HCT116 (cell line): ENCODE measurements around the gene OSTF1. TPM values are rescaled to one million over a fixed set of nuclear protein-coding genes. Genes with fewer than 3 reads are reported as not detected.

Experiments used
- ATAC-seq: fragments of 200-7000 bp; cut with Tn5 transposase; 2 replicates; pipeline ENCODE4 v1.9.1; 2020; ENCODE audit warnings: mild to moderate bottlenecking, moderate library complexity
- BruUV-seq: library from RNA; stranded (reverse); fragments of 400-500 nt; replicated peaks from 2 replicates; lab custom pipeline; 2021; lab: Mats Ljungman, UMichigan
- CTCF ChIA-PET: fragments of 300-600 bp; sonication (Branson Sonifier 250); formaldehyde crosslinking; loops from one replicate; lab custom pipeline; 2021; ENCODE audit warnings: antibody characterized with exemption; lab: Charles Lee
- POLR2A ChIA-PET: fragments of 300-600, 350-600 bp; sonication (Branson Sonifier 250); formaldehyde crosslinking; loops from one replicate; lab custom pipeline; 2021; ENCODE audit warnings: antibody characterized with exemption; lab: Charles Lee
- RAD21 ChIA-PET, 2 experiments: fragments of 300-600 bp; sonication (Branson Sonifier 250); formaldehyde crosslinking; loops; one replicate each; lab custom pipeline; 2023; ENCODE audit warnings: low total read pairs in 2 of 2; ENCODE audit not compliant: uncharacterized antibody in 2 of 2, unreplicated experiment in 2 of 2, low non-redundant PET in 1 of 2; lab: Charles Lee
- DNase-seq: peaks from one replicate; pipeline ENCODE4 v3.0.0-alpha.2; 2010; ENCODE audit warnings: low read depth, low spot score
- H2AFZ ChIP-seq: fragments of 200-600 bp; shearing (Covaris generic), sonication (generic); 2 replicates; pipeline ENCODE4 v1.6.1; 2017; ENCODE audit warnings: low read depth, mixed run types, mixed read lengths, antibody characterized with exemption, low read length; ENCODE audit not compliant: poor library complexity, severe bottlenecking
- H3K27ac ChIP-seq: 2 replicates; pipeline ENCODE4 v1.5.1; 2012; ENCODE audit warnings: low read depth, low read length
- H3K27me3 ChIP-seq: fragments of 200-600 bp; sonication (generic); 2 replicates; pipeline ENCODE4 v1.6.1; 2016; ENCODE audit warnings: mixed run types, low read length, mixed read lengths; ENCODE audit not compliant: insufficient read depth
- H3K36me3 ChIP-seq, 2 experiments: fragments of 200-500 bp in 1 of 2; fragments of 200-600 bp in 1 of 2; sonication (Bioruptor generic) in 1 of 2; sonication (generic) in 1 of 2; 2 replicates each; pipeline versions ENCODE4 v1.5.1 to v1.6.1; 2014 to 2016; ENCODE audit warnings: low read length in 2 of 2, inconsistent platforms in 1 of 2, mixed read lengths in 1 of 2, mixed run types in 1 of 2; ENCODE audit not compliant: insufficient read depth in 2 of 2, control insufficient read depth in 1 of 2
- H3K4me1 ChIP-seq, 2 experiments: fragments of 200-600 bp in 1 of 2; sonication (generic) in 1 of 2; 2 replicates each; pipeline versions ENCODE4 v1.5.1 to v1.6.1; 2012 to 2017; ENCODE audit warnings: low read length in 2 of 2, inconsistent platforms in 1 of 2, mild to moderate bottlenecking in 1 of 2, mixed read lengths in 1 of 2, mixed run types in 1 of 2, moderate library complexity in 1 of 2; ENCODE audit not compliant: insufficient read depth in 2 of 2, control insufficient read depth in 1 of 2
- H3K4me2 ChIP-seq: fragments of 200-600 bp; sonication (generic); 2 replicates; pipeline ENCODE4 v1.6.1; 2017; ENCODE audit warnings: mixed run types, low read length, mixed read lengths
- H3K4me3 ChIP-seq, 2 experiments: fragments of 200-600 bp in 1 of 2; sonication (generic) in 1 of 2; replicated peaks in 1 of 2; 2 replicates each; pipeline ENCODE4 v1.5.1; 2011 to 2016; ENCODE audit warnings: low read length in 2 of 2, control low read depth in 1 of 2, low read depth in 1 of 2, mild to moderate bottlenecking in 1 of 2, mixed read lengths in 1 of 2, mixed run types in 1 of 2
- H3K79me2 ChIP-seq: fragments of 200-600 bp; sonication (generic); 2 replicates; pipeline ENCODE4 v1.6.1; 2017; ENCODE audit warnings: mild to moderate bottlenecking, mixed run types, low read length, moderate library complexity, mixed read lengths; ENCODE audit not compliant: insufficient read depth
- H3K9ac ChIP-seq: fragments of 200-600 bp; sonication (generic); 2 replicates; pipeline ENCODE4 v1.6.1; 2016; ENCODE audit warnings: low read length, mixed read lengths
- H3K9me2 ChIP-seq: fragments of 200-600 bp; sonication (generic), shearing (Covaris generic); 2 replicates; pipeline ENCODE4 v1.6.1; 2017; ENCODE audit warnings: mixed run types, mild to moderate bottlenecking, moderate library complexity; ENCODE audit not compliant: insufficient read depth
- H3K9me3 ChIP-seq, 2 experiments: fragments of 200-500 bp in 1 of 2; fragments of 200-600 bp in 1 of 2; sonication (Bioruptor generic) in 1 of 2; sonication (generic) in 1 of 2; 2 replicates each; pipeline ENCODE4 v1.6.1; 2014 to 2017; ENCODE audit warnings: low read length in 2 of 2, mixed read lengths in 2 of 2, inconsistent platforms in 1 of 2, low read depth in 1 of 2, mild to moderate bottlenecking in 1 of 2, mixed run types in 1 of 2, moderate library complexity in 1 of 2; ENCODE audit not compliant: control insufficient read depth in 1 of 2, insufficient read depth in 1 of 2
- H4K20me1 ChIP-seq: fragments of 200-600 bp; sonication (generic), shearing (Covaris generic); 2 replicates; pipeline ENCODE4 v1.6.1; 2017; ENCODE audit warnings: mixed run types, mild to moderate bottlenecking, moderate library complexity; ENCODE audit not compliant: insufficient read depth
- CBX3 ChIP-seq: IDR thresholded peaks from 2 replicates; pipeline ENCODE4 v1.6.1; 2012; ENCODE audit warnings: low read depth
- CEBPB ChIP-seq: IDR thresholded peaks from 2 replicates; pipeline ENCODE4 v1.6.1; 2012; ENCODE audit warnings: low read depth
- ELF1 ChIP-seq: IDR thresholded peaks from 2 replicates; pipeline ENCODE4 v1.6.1; 2012; ENCODE audit warnings: low read depth, borderline replicate concordance
- EZH2phosphoT487 ChIP-seq: fragments of 200-600 bp; IDR thresholded peaks from 2 replicates; pipeline ENCODE4 v1.6.1; 2018; ENCODE audit warnings: antibody characterized with exemption, borderline replicate concordance
- JUND ChIP-seq: IDR thresholded peaks from 2 replicates; pipeline ENCODE4 v1.6.1; 2012
- POLR2A ChIP-seq: IDR thresholded peaks from 2 replicates; pipeline ENCODE4 v1.7.0; 2011; ENCODE audit warnings: borderline replicate concordance; ENCODE audit not compliant: insufficient read depth, insufficient read length; ENCODE audit errors: extremely low read depth
- POLR2AphosphoS5 ChIP-seq: IDR thresholded peaks from 2 replicates; pipeline ENCODE4 v1.6.1; 2011; ENCODE audit warnings: mild to moderate bottlenecking, low read depth, low read length, moderate library complexity
- SP1 ChIP-seq: IDR thresholded peaks from 2 replicates; pipeline ENCODE4 v1.6.1; 2012; ENCODE audit warnings: low read depth
- SRF ChIP-seq: IDR thresholded peaks from 2 replicates; pipeline ENCODE4 v1.6.1; 2012; ENCODE audit warnings: low read depth
- YY1 ChIP-seq: IDR thresholded peaks from 2 replicates; pipeline ENCODE4 v1.6.1; 2011; ENCODE audit warnings: low read length, low read depth, moderate library complexity, mild to moderate bottlenecking; ENCODE audit not compliant: insufficient replicate concordance; ENCODE audit errors: extremely low read depth
- ZFX ChIP-seq: fragments of 450-650 bp; IDR thresholded peaks from 2 replicates; pipeline ENCODE4 v1.6.1; 2017
- ZNF274 ChIP-seq: fragments of 200-500 bp; sonication (Bioruptor generic); IDR thresholded peaks from 2 replicates; pipeline ENCODE4 v1.6.1; 2014; ENCODE audit warnings: mild to moderate bottlenecking, low read depth, low read length, inconsistent platforms
- intact Hi-C: fragments of 100-400 bp; cut with micrococcal nuclease; formaldehyde crosslinking; loops from 2 replicates; pipeline ENCODE4 v1.10.0; 2022
- total RNA-seq: library from RNA; stranded (reverse); gene quantifications from one replicate; pipeline ENCODE4 v1.2.1, GENCODE V29; 2021; ENCODE audit not compliant: unreplicated experiment
- TF ChIP-seq, protein P1 (sequence below): IDR thresholded peaks from 2 replicates; pipeline ENCODE4 v1.6.1; 2012
- TF ChIP-seq, protein P2 (sequence below), 3 experiments: fragments of 200-600 bp in 1 of 3; sonication (generic) in 1 of 3; IDR thresholded peaks in 2 of 3; conservative IDR thresholded peaks in 1 of 3; 2 replicates each; pipeline ENCODE4 v1.5.1; 2012 to 2017; ENCODE audit warnings: low read depth in 2 of 3, low read length in 2 of 3, antibody characterized with exemption in 1 of 3, borderline replicate concordance in 1 of 3, control low read depth in 1 of 3, mild to moderate bottlenecking in 1 of 3, mixed read lengths in 1 of 3, mixed run types in 1 of 3, moderate library complexity in 1 of 3; ENCODE audit not compliant: insufficient read depth in 1 of 3

The OSTF1 gene
- total RNA-seq, 1 experiment from 2014 or later, result 20.7 TPM

DNA sequence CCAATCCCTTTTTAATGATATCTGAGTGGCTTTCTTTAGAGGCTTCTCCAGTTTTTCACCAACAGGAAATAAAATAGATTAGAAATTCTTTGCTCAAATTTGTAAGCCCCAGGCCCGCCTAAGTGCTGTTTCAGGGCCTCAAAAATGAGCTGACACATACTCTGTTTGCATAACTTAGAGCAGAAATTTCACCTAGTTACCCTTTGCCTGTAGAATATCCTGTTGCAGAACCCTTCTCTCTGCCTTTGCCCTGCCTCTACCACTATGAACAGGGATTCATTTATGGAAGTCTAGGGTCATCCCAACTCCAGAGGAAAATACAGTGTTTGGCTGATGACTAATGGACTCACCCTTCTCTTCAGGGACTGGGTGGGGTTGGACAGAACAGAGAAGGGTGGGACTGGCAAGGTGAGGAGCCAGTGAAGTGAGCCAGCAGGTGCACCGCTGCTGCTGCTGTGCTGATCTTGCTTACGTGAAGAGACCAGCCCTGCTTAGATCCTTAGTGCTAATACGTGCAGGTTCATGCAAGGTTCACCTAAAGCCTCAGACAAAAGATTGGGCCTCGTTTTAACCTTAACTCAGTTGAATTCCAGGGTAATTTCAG is 22.8 kb downstream of the OSTF1 start:
- CTCF ChIA-PET, result no interaction called here
- no peaks in the 10 kb centered on the region for H3K9me2 ChIP-seq
- H3K9me3 ChIP-seq, result no peaks in the 10 kb centered on the region
- no TSS peak for BruUV-seq
- RAD21 ChIA-PET, result interaction anchor here in 1 of 2 experiments (0.9 kb wide), 1 partner anchor 23 kb away, joined by 3 read pairs; the partner anchor contains the start of genes NMRK1 and OSTF1
- intact Hi-C loops, result no loop called here
- no peaks in the 10 kb centered on the region for H3K79me2 ChIP-seq
- ATAC-seq, result peak; percentile 67
- no peak overlapping the region for H3K27ac ChIP-seq
- H2AFZ ChIP-seq, result no peak overlapping the region
- peaks cover 3 to 11% of the 10 kb centered on the region in 2 experiments; a peak in 2 of 4 replicates for H3K4me1 ChIP-seq
- H3K27me3 ChIP-seq, result no peaks in the 10 kb centered on the region
- DNase-seq, result peak; percentile 10
- no peaks in the 10 kb centered on the region for H4K20me1 ChIP-seq
- H3K4me2 ChIP-seq, result peak overlapping the region; percentile 16
- H3K4me3 ChIP-seq, result no peak overlapping the region
- no peaks in the 10 kb centered on the region for H3K36me3 ChIP-seq
- H3K9ac ChIP-seq, result no peak overlapping the region
- TF ChIP-seq YY1, result no peak
- TF ChIP-seq POLR2A, result no peak
- no peak for TF ChIP-seq CEBPB
- TF ChIP-seq ZFX, result no peak
- no peak for TF ChIP-seq ELF1
- no peak for TF ChIP-seq CBX3
- TF ChIP-seq, protein P1, sequence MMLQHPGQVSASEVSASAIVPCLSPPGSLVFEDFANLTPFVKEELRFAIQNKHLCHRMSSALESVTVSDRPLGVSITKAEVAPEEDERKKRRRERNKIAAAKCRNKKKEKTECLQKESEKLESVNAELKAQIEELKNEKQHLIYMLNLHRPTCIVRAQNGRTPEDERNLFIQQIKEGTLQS, result no peak
- TF ChIP-seq, protein P2, sequence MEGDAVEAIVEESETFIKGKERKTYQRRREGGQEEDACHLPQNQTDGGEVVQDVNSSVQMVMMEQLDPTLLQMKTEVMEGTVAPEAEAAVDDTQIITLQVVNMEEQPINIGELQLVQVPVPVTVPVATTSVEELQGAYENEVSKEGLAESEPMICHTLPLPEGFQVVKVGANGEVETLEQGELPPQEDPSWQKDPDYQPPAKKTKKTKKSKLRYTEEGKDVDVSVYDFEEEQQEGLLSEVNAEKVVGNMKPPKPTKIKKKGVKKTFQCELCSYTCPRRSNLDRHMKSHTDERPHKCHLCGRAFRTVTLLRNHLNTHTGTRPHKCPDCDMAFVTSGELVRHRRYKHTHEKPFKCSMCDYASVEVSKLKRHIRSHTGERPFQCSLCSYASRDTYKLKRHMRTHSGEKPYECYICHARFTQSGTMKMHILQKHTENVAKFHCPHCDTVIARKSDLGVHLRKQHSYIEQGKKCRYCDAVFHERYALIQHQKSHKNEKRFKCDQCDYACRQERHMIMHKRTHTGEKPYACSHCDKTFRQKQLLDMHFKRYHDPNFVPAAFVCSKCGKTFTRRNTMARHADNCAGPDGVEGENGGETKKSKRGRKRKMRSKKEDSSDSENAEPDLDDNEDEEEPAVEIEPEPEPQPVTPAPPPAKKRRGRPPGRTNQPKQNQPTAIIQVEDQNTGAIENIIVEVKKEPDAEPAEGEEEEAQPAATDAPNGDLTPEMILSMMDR (IDR thresholded peaks at IDR 0.05 in 2 of 3, conservative IDR thresholded peaks at IDR 0.05 in 1 of 3; ENCODE audit: borderline replicate concordance in 1 of 3, insufficient read depth in 1 of 3, low read depth in 2 of 3, low read length in 2 of 3), result no peak
- no peak for TF ChIP-seq ZNF274
- no peak for TF ChIP-seq POLR2AphosphoS5
- TF ChIP-seq JUND, result no peak
- TF ChIP-seq EZH2phosphoT487, result no peak
- no peak for TF ChIP-seq SRF
- TF ChIP-seq SP1, result no peak
- POLR2A ChIA-PET, result interaction anchor here (0.7 to 1.2 kb wide), 2 partner anchors 23 to 352 kb away, joined by 3 to 5 read pairs; partner anchors contain the start of genes NMRK1 and OSTF1
